IMR-90 (cell line): ENCODE data around the gene QRFP. TPM values are rescaled to one million over a fixed set of nuclear protein-coding genes. Genes with fewer than 3 reads are reported as not detected.

Source experiments
- ATAC-seq: fragments of 200-7000 bp; cut with Tn5 transposase; 2 replicates; pipeline ENCODE4 v1.9.1; 2020; ENCODE audit warnings: low read depth, mild to moderate bottlenecking, moderate library complexity
- BruUV-seq: library from RNA; stranded (reverse); fragments of 400-500 nt; replicated peaks from 2 replicates; lab custom pipeline; 2021; lab: Mats Ljungman, UMichigan
- CTCF ChIA-PET: fragments of 300-600 bp; formaldehyde crosslinking; extraction: SDS; loops from one replicate; lab custom pipeline; 2021; ENCODE audit warnings: antibody characterized with exemption; lab: Yijun Ruan, JAX
- POLR2A ChIA-PET: fragments of 300-600 bp; sonication (Branson Sonifier 250); formaldehyde crosslinking; loops from one replicate; lab custom pipeline; 2022; ENCODE audit warnings: antibody characterized with exemption; ENCODE audit not compliant: unreplicated experiment; lab: Charles Lee
- DNase-seq: peaks from one replicate; pipeline ENCODE4 v3.0.0; 2013
- H2AFZ ChIP-seq: replicated peaks from 2 replicates; pipeline ENCODE3; 2013; ENCODE audit warnings: low read length, mild to moderate bottlenecking; ENCODE audit not compliant: poor library complexity
- H2AK5ac ChIP-seq: 2 replicates; pipeline ENCODE4 v1.6.1; 2013; ENCODE audit warnings: low read depth, low read length, inconsistent platforms
- H2AK9ac ChIP-seq: replicated peaks from 2 replicates; pipeline ENCODE3; 2013; ENCODE audit warnings: mild to moderate bottlenecking, low read depth, low read length, moderate library complexity; ENCODE audit not compliant: poor library complexity
- H2BK120ac ChIP-seq: 2 replicates; pipeline ENCODE4 v1.6.1; 2013; ENCODE audit warnings: low read depth, low read length, inconsistent platforms
- H2BK15ac ChIP-seq: 3 replicates; pipeline ENCODE4 v1.6.1; 2013; ENCODE audit warnings: low read depth, low read length, inconsistent platforms
- H2BK20ac ChIP-seq: 2 replicates; pipeline ENCODE4 v1.6.1; 2013; ENCODE audit warnings: low read depth, mild to moderate bottlenecking, inconsistent platforms, low read length, moderate library complexity
- H2BK5ac ChIP-seq: 2 replicates; pipeline ENCODE4 v1.6.1; 2013; ENCODE audit warnings: mild to moderate bottlenecking, low read depth, low read length, inconsistent platforms; ENCODE audit not compliant: poor library complexity, severe bottlenecking
- H3K14ac ChIP-seq: replicated peaks from 2 replicates; pipeline ENCODE4 v1.6.1; 2013; ENCODE audit warnings: low read depth, low read length, inconsistent platforms
- H3K18ac ChIP-seq: 2 replicates; pipeline ENCODE4 v1.6.1; 2013; ENCODE audit warnings: low read depth, low read length, control low read depth
- H3K23ac ChIP-seq: 2 replicates; pipeline ENCODE4 v1.6.1; 2013; ENCODE audit warnings: low read depth, low read length, inconsistent platforms
- H3K27ac ChIP-seq: 2 replicates; pipeline ENCODE4 v1.5.1; 2013; ENCODE audit warnings: mild to moderate bottlenecking, control low read depth, low read length; ENCODE audit not compliant: insufficient read depth
- H3K27me3 ChIP-seq: 2 replicates; pipeline ENCODE4 v1.6.1; 2013; ENCODE audit warnings: low read length; ENCODE audit not compliant: control insufficient read depth, insufficient read depth
- H3K36me3 ChIP-seq: 2 replicates; pipeline ENCODE4 v1.6.1; 2013; ENCODE audit warnings: low read length, mixed read lengths; ENCODE audit not compliant: control insufficient read depth, insufficient read depth
- H3K4ac ChIP-seq: 2 replicates; pipeline ENCODE4 v1.6.1; 2013; ENCODE audit warnings: low read depth, low read length, inconsistent platforms
- H3K4me1 ChIP-seq: 2 replicates; pipeline ENCODE4 v1.6.1; 2013; ENCODE audit warnings: low read length, mixed read lengths; ENCODE audit not compliant: control insufficient read depth, insufficient read depth
- H3K4me2 ChIP-seq: 2 replicates; pipeline ENCODE4 v1.6.1; 2013; ENCODE audit warnings: low read depth, mild to moderate bottlenecking, control low read depth, low read length, moderate library complexity
- H3K4me3 ChIP-seq: 2 replicates; pipeline ENCODE4 v1.5.1; 2013; ENCODE audit warnings: low read depth, mild to moderate bottlenecking, control low read depth, low read length, moderate library complexity; ENCODE audit not compliant: insufficient read depth
- H3K56ac ChIP-seq: 2 replicates; pipeline ENCODE4 v1.6.1; 2013; ENCODE audit warnings: low read length, inconsistent platforms; ENCODE audit not compliant: insufficient read depth; ENCODE audit errors: extremely low read depth
- H3K79me1 ChIP-seq, 2 experiments: 2 replicates each; pipeline ENCODE4 v1.6.1; 2013; ENCODE audit warnings: low read length in 2 of 2, inconsistent platforms in 1 of 2, low read depth in 1 of 2
- H3K9ac ChIP-seq: 2 replicates; pipeline ENCODE4 v1.6.1; 2013; ENCODE audit warnings: low read depth, low read length, control low read depth
- H3K9me1 ChIP-seq: 2 replicates; pipeline ENCODE4 v1.6.1; 2013; ENCODE audit warnings: low read length, inconsistent platforms; ENCODE audit not compliant: insufficient read depth
- H3K9me3 ChIP-seq: 2 replicates; pipeline ENCODE4 v1.6.1; 2013; ENCODE audit warnings: low read length; ENCODE audit not compliant: control insufficient read depth, insufficient read depth
- H4K20me1 ChIP-seq: 2 replicates; pipeline ENCODE4 v1.6.1; 2013; ENCODE audit warnings: low read length, inconsistent platforms; ENCODE audit not compliant: insufficient read depth
- H4K5ac ChIP-seq: 2 replicates; pipeline ENCODE4 v1.6.1; 2013; ENCODE audit warnings: mild to moderate bottlenecking, low read depth, low read length, control low read depth
- H4K8ac ChIP-seq, 2 experiments: 2 replicates each; pipeline ENCODE4 v1.6.1; 2013; ENCODE audit warnings: low read depth in 2 of 2, low read length in 2 of 2, control low read depth in 1 of 2, inconsistent platforms in 1 of 2
- H4K91ac ChIP-seq: 2 replicates; pipeline ENCODE4 v1.6.1; 2013; ENCODE audit warnings: low read depth, low read length, inconsistent platforms; ENCODE audit not compliant: insufficient read depth
- BHLHE40 ChIP-seq: fragments of 150-350 bp; IDR thresholded peaks from 2 replicates; pipeline ENCODE4 v1.6.1; 2016; ENCODE audit warnings: mild to moderate bottlenecking, low read depth, low read length
- CEBPB ChIP-seq: IDR thresholded peaks from 2 replicates; pipeline ENCODE4 v1.6.1; 2012; ENCODE audit warnings: low read depth, low read length, improper control_type of control experiment
- CHD1 ChIP-seq: IDR thresholded peaks from 2 replicates; pipeline ENCODE4 v1.6.1; 2012; ENCODE audit warnings: low read depth, low read length, improper control_type of control experiment
- ELK1 ChIP-seq: fragments of 150-350 bp; IDR thresholded peaks from 2 replicates; pipeline ENCODE4 v1.6.1; 2016; ENCODE audit warnings: low read depth, mild to moderate bottlenecking, low read length, moderate library complexity, borderline replicate concordance
- FOS ChIP-seq: fragments of 150-350 bp; IDR thresholded peaks from 2 replicates; pipeline ENCODE4 v1.6.1; 2016; ENCODE audit warnings: low read depth, low read length
- MAFK ChIP-seq: IDR thresholded peaks from 2 replicates; pipeline ENCODE4 v1.6.1; 2012; ENCODE audit warnings: low read depth, low read length, improper control_type of control experiment
- MAZ ChIP-seq: IDR thresholded peaks from 2 replicates; pipeline ENCODE4 v1.6.1; 2012; ENCODE audit warnings: low read depth, mild to moderate bottlenecking, low read length, improper control_type of control experiment, moderate library complexity, borderline replicate concordance
- MXI1 ChIP-seq: IDR thresholded peaks from 2 replicates; pipeline ENCODE4 v1.6.1; 2012; ENCODE audit warnings: low read depth, mild to moderate bottlenecking, low read length, moderate library complexity, borderline replicate concordance
- NFE2L2 ChIP-seq: fragments of 150-350 bp; IDR thresholded peaks from 2 replicates; pipeline ENCODE4 v1.6.1; 2016; ENCODE audit warnings: low read depth, mild to moderate bottlenecking, low read length
- POLR2A ChIP-seq: IDR thresholded peaks from 2 replicates; pipeline ENCODE4 v1.6.1; 2012; ENCODE audit warnings: mild to moderate bottlenecking, low read depth, low read length
- RAD21 ChIP-seq: IDR thresholded peaks from 2 replicates; pipeline ENCODE4 v1.6.1; 2012; ENCODE audit warnings: low read length, improper control_type of control experiment
- RCOR1 ChIP-seq: IDR thresholded peaks from 2 replicates; pipeline ENCODE4 v1.6.1; 2012; ENCODE audit warnings: mild to moderate bottlenecking, low read length, improper control_type of control experiment; ENCODE audit not compliant: insufficient replicate concordance
- RFX5 ChIP-seq: IDR thresholded peaks from 2 replicates; pipeline ENCODE4 v1.8.0; 2012; ENCODE audit warnings: low read depth, mild to moderate bottlenecking, low read length, moderate library complexity
- SMC3 ChIP-seq: fragments of 150-350 bp; IDR thresholded peaks from 2 replicates; pipeline ENCODE4 v1.6.1; 2016; ENCODE audit warnings: low read depth, mild to moderate bottlenecking, antibody characterized with exemption, low read length, moderate library complexity
- WGBS, 2 experiments: methylation state at CpG; one replicate each; pipeline versions ENCODE4 v1.1.5 to v1.1.7; 2013; ENCODE audit warnings: missing lambda C conversion rate in 2 of 2; ENCODE audit not compliant: insufficient read length in 1 of 2; ENCODE audit errors: extremely low coverage in 2 of 2; 5-methylcytosine and 5-hydroxymethylcytosine counted together
- dilution Hi-C: fragments of 300-500 bp; cut with HindIII; formaldehyde crosslinking; loops from one replicate; pipeline ENCODE4 v1.14.3; 2018; ENCODE audit warnings: low sequenced_read_pairs; ENCODE audit not compliant: unreplicated experiment
- in situ Hi-C: fragments of 300-500 bp; cut with MboI; formaldehyde crosslinking; loops from 3 replicates; pipeline ENCODE4 v1.14.3; 2019; ENCODE audit warnings: low sequenced_read_pairs, inconsistent platforms, mixed read lengths
- intact Hi-C: fragments of 100-400 bp; cut with micrococcal nuclease; formaldehyde crosslinking; loops from 2 replicates; pipeline ENCODE4 v1.10.0; 2022
- polyA plus RNA-seq, 3 experiments: library from polyadenylated mRNA; depleted of rRNA; stranded (reverse); fragments of >200 nt; gene quantifications; 2 replicates each; pipeline ENCODE4 v1.2.3, GENCODE V29; 2012; ENCODE audit warnings: low replicate concordance in 1 of 3
- total RNA-seq: library from RNA; depleted of rRNA; stranded (reverse); fragments of >200 nt; gene quantifications from 2 replicates; pipeline ENCODE4 v1.2.3, GENCODE V29; 2012
- TF ChIP-seq, protein P1 (sequence below): conservative IDR thresholded peaks from 2 replicates; pipeline ENCODE4 v1.5.1; 2012; ENCODE audit warnings: mild to moderate bottlenecking, low read depth, low read length, improper control_type of control experiment
- TF ChIP-seq, protein P2 (sequence below): fragments of 150-350 bp; IDR thresholded peaks from 2 replicates; pipeline ENCODE4 v1.6.1; 2017; ENCODE audit warnings: mild to moderate bottlenecking, antibody characterized with exemption, low read length, low read depth

Gene QRFP
- total and polyA plus RNA-seq, 2 of the 4 experiments (the other 2 are of a cell fraction), result not detected

- no peak for TF ChIP-seq FOS
- TF ChIP-seq RCOR1, result no peak
- no peak for TF ChIP-seq NFE2L2
- no peak for TF ChIP-seq RFX5
- no peak for TF ChIP-seq SMC3
- TF ChIP-seq BHLHE40, result no peak
- TF ChIP-seq MAZ, result no peak
- TF ChIP-seq, protein P1, sequence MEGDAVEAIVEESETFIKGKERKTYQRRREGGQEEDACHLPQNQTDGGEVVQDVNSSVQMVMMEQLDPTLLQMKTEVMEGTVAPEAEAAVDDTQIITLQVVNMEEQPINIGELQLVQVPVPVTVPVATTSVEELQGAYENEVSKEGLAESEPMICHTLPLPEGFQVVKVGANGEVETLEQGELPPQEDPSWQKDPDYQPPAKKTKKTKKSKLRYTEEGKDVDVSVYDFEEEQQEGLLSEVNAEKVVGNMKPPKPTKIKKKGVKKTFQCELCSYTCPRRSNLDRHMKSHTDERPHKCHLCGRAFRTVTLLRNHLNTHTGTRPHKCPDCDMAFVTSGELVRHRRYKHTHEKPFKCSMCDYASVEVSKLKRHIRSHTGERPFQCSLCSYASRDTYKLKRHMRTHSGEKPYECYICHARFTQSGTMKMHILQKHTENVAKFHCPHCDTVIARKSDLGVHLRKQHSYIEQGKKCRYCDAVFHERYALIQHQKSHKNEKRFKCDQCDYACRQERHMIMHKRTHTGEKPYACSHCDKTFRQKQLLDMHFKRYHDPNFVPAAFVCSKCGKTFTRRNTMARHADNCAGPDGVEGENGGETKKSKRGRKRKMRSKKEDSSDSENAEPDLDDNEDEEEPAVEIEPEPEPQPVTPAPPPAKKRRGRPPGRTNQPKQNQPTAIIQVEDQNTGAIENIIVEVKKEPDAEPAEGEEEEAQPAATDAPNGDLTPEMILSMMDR, result no peak
- TF ChIP-seq POLR2A, result no peak
- no peak for TF ChIP-seq RAD21
- TF ChIP-seq, protein P2, sequence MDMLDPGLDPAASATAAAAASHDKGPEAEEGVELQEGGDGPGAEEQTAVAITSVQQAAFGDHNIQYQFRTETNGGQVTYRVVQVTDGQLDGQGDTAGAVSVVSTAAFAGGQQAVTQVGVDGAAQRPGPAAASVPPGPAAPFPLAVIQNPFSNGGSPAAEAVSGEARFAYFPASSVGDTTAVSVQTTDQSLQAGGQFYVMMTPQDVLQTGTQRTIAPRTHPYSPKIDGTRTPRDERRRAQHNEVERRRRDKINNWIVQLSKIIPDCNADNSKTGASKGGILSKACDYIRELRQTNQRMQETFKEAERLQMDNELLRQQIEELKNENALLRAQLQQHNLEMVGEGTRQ, result no peak
- no peak for TF ChIP-seq CEBPB
- TF ChIP-seq MAFK, result no peak
- TF ChIP-seq CHD1, result no peak
- no peak for TF ChIP-seq MXI1
- TF ChIP-seq ELK1, result no peak
- Histone ChIP-seq H3K4me2 (no peak overlapping the region), H2AFZ (no peak overlapping the region), H3K18ac (no peak overlapping the region), H3K23ac (no peak overlapping the region), H3K56ac (no peak overlapping the region), H2BK20ac (no peak overlapping the region), H3K9me1 (no peaks in the 10 kb centered on the region), H4K5ac (no peak overlapping the region), H2BK5ac (no peak overlapping the region), H3K79me1 (no peaks in the 10 kb centered on the region), H4K20me1 (peaks cover 6% of the 10 kb centered on the region; the same call in 1 of the 2 replicates), H2BK15ac (no peak overlapping the region), H3K27ac (no peak overlapping the region), H3K4me1 (no peaks in the 10 kb centered on the region), H3K27me3 (peaks cover 63% of the 10 kb centered on the region), H3K36me3 (no peaks in the 10 kb centered on the region), H3K4me3 (no peak overlapping the region), H4K91ac (no peak overlapping the region), H4K8ac (no peak overlapping the region), H2AK9ac (no peak overlapping the region), H3K4ac (no peak overlapping the region), H2AK5ac (no peak overlapping the region), H3K9ac (no peak overlapping the region), H2BK120ac (no peak overlapping the region), H3K14ac (no peak overlapping the region), H3K9me3 (peaks cover 3% of the 10 kb centered on the region)
- no CpG with 5 or more reads among the region's 3 CpGs for WGBS, 2 experiments
- in situ Hi-C loops (no loop called here), dilution Hi-C loops (no loop called here), intact Hi-C loops (no loop called here)
- no peak for ATAC-seq
- no peak for DNase-seq
- POLR2A ChIA-PET, result no interaction called here
- no TSS peak for BruUV-seq
- CTCF ChIA-PET, result no interaction called here
Measured at GRCh38 chr9:130944510-130945058, 48.0 kb upstream of the QRFP start.
